ENCODE measurements around the gene FCRLB. TPM values are rescaled to one million over a fixed set of nuclear protein-coding genes. Genes with fewer than 3 reads are reported as not detected.
"Not testable (repeated sequence)": the region's sequence is repeated elsewhere in the genome, so short reads cannot be mapped to it uniquely, and the experiment has no call there.

Gene FCRLB
- polyA plus RNA-seq, 4 donors = 3.6 to 6.8 (median 5.0) TPM

GRCh38 chr1:161738627-161739287 is 17.4 kb downstream of the FCRLB start:
- no peak for DNase-seq (ENCODE audit: low read depth in 4 of 4, low spot score in 3 of 4)

- no peak for DNase-seq (ENCODE audit: low read depth in 4 of 4, low spot score in 3 of 4)
Measured at GRCh38 chr1:161739865-161740566, 18.7 kb downstream of the FCRLB start.

GRCh38 chr1:161740921-161741320 is 19.6 kb downstream of the FCRLB start:
- no peak for DNase-seq (ENCODE audit: low read depth in 4 of 4, low spot score in 3 of 4)

GRCh38 chr1:161743231-161743630 is 21.9 kb downstream of the FCRLB start:
- DNase-seq (ENCODE audit: low read depth in 4 of 4, low spot score in 3 of 4) = no peak

GRCh38 chr1:161747801-161748200 is 26.5 kb downstream of the FCRLB start:
- DNase-seq (ENCODE audit: low read depth in 4 of 4, low spot score in 3 of 4) = no peak

- DNase-seq (ENCODE audit: low read depth in 4 of 4, low spot score in 3 of 4) = peak; percentile 86 to 91 (median 88)
Measured at GRCh38 chr1:161749509-161750407, 28.4 kb downstream of the FCRLB start, which contains the start of gene DUSP12. TSS of gene DUSP12 (plus strand) at chr1:161749786. CDS start at chr1:161749802, 16 bp downstream.

GRCh38 chr1:161763522-161764098 is 42.3 kb downstream of the FCRLB start:
- DNase-seq (ENCODE audit: low read depth in 4 of 4, low spot score in 3 of 4) = no peak

- DNase-seq (ENCODE audit: low read depth in 4 of 4, low spot score in 3 of 4) = peak; percentile 79 to 92 (median 86)
Measured at GRCh38 chr1:161766102-161766981, 45.0 kb downstream of the FCRLB start, which contains the start of gene ATF6. TSS of gene ATF6 (plus strand) at chr1:161766320. CDS start at chr1:161766361, 41 bp downstream.

GRCh38 chr1:161768461-161768860 is 47.1 kb downstream of the FCRLB start:
- no peak for DNase-seq (ENCODE audit: low read depth in 4 of 4, low spot score in 3 of 4)

- no peak for DNase-seq (ENCODE audit: low read depth in 4 of 4, low spot score in 3 of 4)
Measured at GRCh38 chr1:161768986-161769672, 47.8 kb downstream of the FCRLB start.

- DNase-seq (ENCODE audit: low read depth in 4 of 4, low spot score in 3 of 4) = not testable (repeated sequence)
Measured at GRCh38 chr1:161769673-161770045, 48.3 kb downstream of the FCRLB start.

GRCh38 chr1:161770250-161770649 is 48.9 kb downstream of the FCRLB start:
- DNase-seq (ENCODE audit: low read depth in 4 of 4, low spot score in 3 of 4) = no peak

GRCh38 chr1:161771161-161771560 is 49.8 kb downstream of the FCRLB start:
- no peak for DNase-seq (ENCODE audit: low read depth in 4 of 4, low spot score in 3 of 4)

- no peak for DNase-seq (ENCODE audit: low read depth in 4 of 4, low spot score in 3 of 4)
Measured at GRCh38 chr1:161771973-161772372, 50.6 kb downstream of the FCRLB start.

- no peak for DNase-seq (ENCODE audit: low read depth in 4 of 4, low spot score in 3 of 4)
Measured at GRCh38 chr1:161772397-161772796, 51.1 kb downstream of the FCRLB start.

- DNase-seq (ENCODE audit: low read depth in 4 of 4, low spot score in 3 of 4) = no peak
Measured at GRCh38 chr1:161773791-161774190, 52.4 kb downstream of the FCRLB start.

GRCh38 chr1:161777261-161777660 is 55.9 kb downstream of the FCRLB start:
- DNase-seq (ENCODE audit: low read depth in 4 of 4, low spot score in 3 of 4) = no peak

All from right renal pelvis (tissue), 4 donors.